ENCODE data around the gene TCF7L1. TPM values are rescaled to one million over a fixed set of nuclear protein-coding genes. Genes with fewer than 3 reads are reported as not detected.

Gene TCF7L1
- total RNA-seq, 2 experiments from 2014 or later = not detected

- Histone ChIP-seq H3K27me3 (ENCODE audit: control insufficient read depth in 1 of 2, insufficient read depth in 2 of 2, low read length in 2 of 2) (no peaks in the 10 kb centered on the region), H3K36me3 (ENCODE audit: insufficient read depth, low read length) (no peaks in the 10 kb centered on the region), H3K27ac (ENCODE audit: low read depth in 1 of 2, low read length in 2 of 2) (no peak overlapping the region), H3K9me3 (ENCODE audit: control insufficient read depth in 1 of 2, insufficient read depth in 1 of 2, low read length in 2 of 2) (no peaks in the 10 kb centered on the region), H3K4me3 (ENCODE audit: low read length) (no peak overlapping the region), H3K4me1 (ENCODE audit: insufficient read depth, low read length) (no peaks in the 10 kb centered on the region)
- ATAC-seq (ENCODE audit: poor library complexity) (no peak), DNase-seq (no peak)
- ChIA-PET CTCF (no interaction called here), POLR2A (no interaction called here)
- H3K9me3 Mint-ChIP-seq = no peaks in the 10 kb centered on the region
- H3K4me1 Mint-ChIP-seq (ENCODE audit: low read depth) = no peaks in the 10 kb centered on the region
- H3K27me3 Mint-ChIP-seq = no peaks in the 10 kb centered on the region
- intact Hi-C loops (cut with DNase I, micrococcal nuclease) = no loop called here
- no peaks in the 10 kb centered on the region for H3K36me3 Mint-ChIP-seq (ENCODE audit: low read depth)
- H3K27ac Mint-ChIP-seq = no peak overlapping the region
- no peak for TF ChIP-seq CTCF (IDR thresholded peaks at IDR 0.05)
- H3K4me3 Mint-ChIP-seq = no peak overlapping the region
Measured at GRCh38 chr2:85251070-85251616, 118.0 kb downstream of the TCF7L1 start.

GRCh38 chr2:85253890-85254289 is 120.7 kb downstream of the TCF7L1 start:
- ChIA-PET POLR2A (no interaction called here), CTCF (no interaction called here)
- H3K9me3 Mint-ChIP-seq = no peaks in the 10 kb centered on the region
- no peak for DNase-seq
- Histone ChIP-seq H3K27me3 (ENCODE audit: control insufficient read depth in 1 of 2, insufficient read depth in 2 of 2, low read length in 2 of 2) (no peaks in the 10 kb centered on the region), H3K9me3 (ENCODE audit: control insufficient read depth in 1 of 2, insufficient read depth in 1 of 2, low read length in 2 of 2) (no peaks in the 10 kb centered on the region), H3K4me1 (ENCODE audit: insufficient read depth, low read length) (no peaks in the 10 kb centered on the region), H3K4me3 (ENCODE audit: low read length) (no peak overlapping the region), H3K36me3 (ENCODE audit: insufficient read depth, low read length) (no peaks in the 10 kb centered on the region), H3K27ac (ENCODE audit: low read depth in 1 of 2, low read length in 2 of 2) (no peak overlapping the region)
- no peaks in the 10 kb centered on the region for H3K27me3 Mint-ChIP-seq
- H3K4me1 Mint-ChIP-seq (ENCODE audit: low read depth) = no peaks in the 10 kb centered on the region
- intact Hi-C loops (cut with DNase I, micrococcal nuclease) = no loop called here
- no peak for ATAC-seq (ENCODE audit: poor library complexity)
- no peaks in the 10 kb centered on the region for H3K36me3 Mint-ChIP-seq (ENCODE audit: low read depth)
- no peak overlapping the region for H3K27ac Mint-ChIP-seq
- no peak for TF ChIP-seq CTCF (IDR thresholded peaks at IDR 0.05)
- no peak overlapping the region for H3K4me3 Mint-ChIP-seq

GRCh38 chr2:85254540-85255300 is 121.5 kb downstream of the TCF7L1 start:
- no peaks in the 10 kb centered on the region for H3K9me3 Mint-ChIP-seq
- CTCF ChIA-PET = no interaction called here
- DNase-seq (no peak), ATAC-seq (ENCODE audit: poor library complexity) (no peak)
- POLR2A ChIA-PET = no interaction called here
- H3K27me3 ChIP-seq (ENCODE audit: control insufficient read depth in 1 of 2, insufficient read depth in 2 of 2, low read length in 2 of 2) = no peaks in the 10 kb centered on the region
- H3K4me1 Mint-ChIP-seq (ENCODE audit: low read depth) = no peaks in the 10 kb centered on the region
- H3K4me3 Mint-ChIP-seq = no peak overlapping the region
- TF ChIP-seq CTCF (IDR thresholded peaks at IDR 0.05) = no peak
- H3K9me3 ChIP-seq (ENCODE audit: control insufficient read depth in 1 of 2, insufficient read depth in 1 of 2, low read length in 2 of 2) = no peaks in the 10 kb centered on the region
- no peak overlapping the region for H3K27ac ChIP-seq (ENCODE audit: low read depth in 1 of 2, low read length in 2 of 2)
- H3K27ac Mint-ChIP-seq = no peak overlapping the region
- no peaks in the 10 kb centered on the region for H3K4me1 ChIP-seq (ENCODE audit: insufficient read depth, low read length)
- H3K27me3 Mint-ChIP-seq = no peaks in the 10 kb centered on the region
- no peak overlapping the region for H3K4me3 ChIP-seq (ENCODE audit: low read length)
- H3K36me3 Mint-ChIP-seq (ENCODE audit: low read depth) = no peaks in the 10 kb centered on the region
- no peaks in the 10 kb centered on the region for H3K36me3 ChIP-seq (ENCODE audit: insufficient read depth, low read length)
- intact Hi-C loops (cut with DNase I, micrococcal nuclease) = no loop called here
